Stimulated activated naive B cell treated with anti-CD40 and anti-IgM and Interleukin-4, amounts not matched to agents 10 μg/mL and 1 μg/mL and 100 μg/mL, for 72 hours (primary cell): ENCODE results near the gene PSORS1C2.

Source experiments
- ATAC-seq, 2 donors: fragments of 150-1000 bp; cut with Tn5 transposase; replicated peaks; 2 replicates each; pipeline ENCODE4 v1.10.0; 2021; ENCODE audit warnings: moderate library complexity in 1 of 2
- DNase-seq: peaks from one replicate; pipeline ENCODE4 v3.0.0; 2021
- H3K27ac Mint-ChIP-seq: one replicate; pipeline ENCODE4 v1.8.0; 2022; ENCODE audit warnings: mild to moderate bottlenecking, mixed read lengths
- H3K27me3 Mint-ChIP-seq, 2 donors: one replicate each; pipeline ENCODE4 v1.8.0; 2022; ENCODE audit warnings: mixed read lengths in 2 of 2
- H3K36me3 Mint-ChIP-seq, 2 donors: one replicate each; pipeline ENCODE4 v1.8.0; 2022; ENCODE audit warnings: mixed read lengths in 2 of 2, mild to moderate bottlenecking in 1 of 2
- H3K4me1 Mint-ChIP-seq, 2 donors: one replicate each; pipeline ENCODE4 v1.8.0; 2022; ENCODE audit warnings: mixed read lengths in 2 of 2, mild to moderate bottlenecking in 1 of 2
- H3K4me3 Mint-ChIP-seq, 2 donors: one replicate each; pipeline ENCODE4 v1.8.0; 2022; ENCODE audit warnings: mild to moderate bottlenecking in 2 of 2, mixed read lengths in 2 of 2, moderate library complexity in 1 of 2
- H3K9me3 Mint-ChIP-seq, 2 donors: one replicate each; pipeline ENCODE4 v1.8.0; 2022; ENCODE audit warnings: mixed read lengths in 2 of 2, mild to moderate bottlenecking in 1 of 2

The PSORS1C2 gene

DNA sequence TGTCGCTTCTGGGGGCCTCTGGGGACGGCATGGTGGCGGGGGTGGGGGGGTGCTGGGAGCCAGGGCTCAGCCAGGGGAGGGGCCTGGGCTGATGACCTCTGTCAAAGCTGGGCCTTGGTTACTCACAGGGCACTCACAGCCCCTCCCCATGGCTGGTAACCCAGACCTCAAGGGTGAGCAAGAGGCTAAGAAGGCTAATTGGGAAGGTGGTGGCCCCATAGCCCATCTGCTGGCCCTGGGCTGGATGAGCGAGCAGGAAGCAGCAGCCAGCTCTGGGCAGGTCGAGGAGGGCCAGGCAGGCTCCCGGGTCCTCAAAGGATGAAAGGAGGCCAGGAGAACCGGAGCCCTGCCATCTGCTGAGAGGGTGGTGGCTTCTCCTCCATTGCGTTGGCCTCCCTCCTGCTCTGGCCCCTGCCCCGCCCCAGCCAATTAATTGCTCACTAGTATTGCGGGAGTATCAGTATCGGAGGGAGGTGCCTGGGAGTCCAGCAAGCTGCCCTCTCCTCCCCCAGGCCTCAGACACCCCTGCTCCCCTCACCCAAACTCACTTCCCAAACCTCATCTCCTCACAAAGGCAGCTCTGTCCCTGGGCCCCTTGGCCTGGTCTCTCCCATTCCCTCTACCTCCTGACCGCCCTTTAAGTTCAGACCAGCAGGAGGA is 17.6 kb downstream of the PSORS1C2 start:
- Mint-ChIP-seq H3K36me3 (no peaks in the 10 kb centered on the region), H3K4me3 (no peak overlapping the region), H3K27me3 (peaks cover 16 to 30% of the 10 kb centered on the region in 2 donors), H3K9me3 (no peaks in the 10 kb centered on the region), H3K4me1 (peaks cover 6 to 8% of the 10 kb centered on the region in 2 donors), H3K27ac (no peak overlapping the region)
- DNase-seq (no peak), ATAC-seq (no peak)

GRCh38 chr6:31120151-31120915 is 18.5 kb downstream of the PSORS1C2 start, which contains the start of gene CDSN:
CDSN (minus strand) TSS chr6:31120446; CDS start chr6:31120419, 27 bp downstream.
- peaks cover 22 to 39% of the 10 kb centered on the region in 2 donors for H3K27me3 Mint-ChIP-seq
- DNase-seq, result no peak
- H3K9me3 Mint-ChIP-seq, result no peaks in the 10 kb centered on the region
- H3K4me1 Mint-ChIP-seq, result peaks cover 10 to 12% of the 10 kb centered on the region in 2 donors
- H3K4me3 Mint-ChIP-seq, result no peak within 1 kb of the TSS
- no peak for ATAC-seq
- no peaks in the 10 kb centered on the region for H3K36me3 Mint-ChIP-seq
- H3K27ac Mint-ChIP-seq, result no peak within 1 kb of the TSS

DNA sequence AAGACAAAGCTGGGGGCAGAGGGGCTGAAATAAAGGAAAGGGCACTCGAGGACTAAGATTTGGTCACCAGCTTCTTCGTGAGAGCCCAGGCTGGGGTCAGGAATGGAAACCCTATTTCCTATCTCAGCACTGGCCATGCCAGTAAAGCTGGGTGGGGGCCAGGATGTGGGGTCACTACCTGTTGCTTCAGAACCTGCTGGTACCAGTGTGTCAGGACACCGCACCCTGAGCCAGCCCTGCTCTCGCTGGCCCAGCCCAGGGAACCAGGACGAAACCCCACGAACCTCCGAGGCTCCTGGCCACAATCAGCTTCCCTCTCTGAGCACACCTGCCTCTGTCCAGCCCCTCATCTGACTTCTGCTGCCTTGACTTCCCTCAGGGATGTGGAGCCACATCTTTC is 20.7 kb downstream of the PSORS1C2 start:
- no peaks in the 10 kb centered on the region for H3K36me3 Mint-ChIP-seq
- no peak overlapping the region for H3K27ac Mint-ChIP-seq
- H3K4me3 Mint-ChIP-seq, result no peak overlapping the region
- DNase-seq, result no peak
- peaks cover 29 to 36% of the 10 kb centered on the region in 2 donors for H3K27me3 Mint-ChIP-seq
- H3K4me1 Mint-ChIP-seq, result peaks cover 11 to 17% of the 10 kb centered on the region in 2 donors
- no peak for ATAC-seq
- no peaks in the 10 kb centered on the region for H3K9me3 Mint-ChIP-seq

GRCh38 chr6:31116661-31117385 is 22.0 kb downstream of the PSORS1C2 start:
- H3K27me3 Mint-ChIP-seq, result peaks cover 30 to 34% of the 10 kb centered on the region in 2 donors
- H3K27ac Mint-ChIP-seq, result no peak overlapping the region
- no peak overlapping the region for H3K4me3 Mint-ChIP-seq
- no peaks in the 10 kb centered on the region for H3K36me3 Mint-ChIP-seq
- no peaks in the 10 kb centered on the region for H3K9me3 Mint-ChIP-seq
- H3K4me1 Mint-ChIP-seq, result peaks cover 7 to 17% of the 10 kb centered on the region in 2 donors
- ATAC-seq, result no peak
- DNase-seq, result no peak

DNA sequence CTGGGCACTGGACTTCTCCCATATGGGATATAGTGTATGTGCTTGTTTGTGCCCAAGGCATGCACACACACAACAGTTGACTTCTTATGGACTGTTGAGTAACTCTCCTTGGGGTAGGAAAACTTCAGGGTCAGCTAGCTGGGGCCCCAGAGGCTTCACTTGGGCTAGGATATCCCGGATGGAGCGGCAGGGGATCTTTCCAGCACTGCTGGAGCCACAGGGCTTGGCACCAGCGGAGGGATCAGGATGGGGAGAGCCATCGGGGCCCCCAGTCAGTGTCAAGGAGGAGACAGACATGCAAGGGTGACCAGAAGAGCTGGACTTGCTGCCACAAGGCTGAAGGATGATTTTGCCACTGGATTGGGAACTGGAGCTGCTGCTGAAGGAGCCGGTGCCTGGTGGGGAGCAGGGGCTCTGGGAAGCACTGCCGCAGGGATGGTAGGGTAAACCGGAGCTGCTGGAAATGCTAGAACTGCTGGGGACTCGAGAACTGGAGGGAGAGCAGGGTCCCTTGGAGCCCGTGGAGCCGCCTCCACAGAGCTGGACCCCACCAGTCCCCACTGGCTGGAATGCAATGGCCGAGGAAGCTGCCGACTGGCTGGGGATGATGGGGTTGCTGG is 22.8 kb downstream of the PSORS1C2 start:
- Mint-ChIP-seq H3K9me3 (no peaks in the 10 kb centered on the region), H3K4me1 (peaks cover 7 to 17% of the 10 kb centered on the region in 2 donors), H3K27me3 (peaks cover 27 to 28% of the 10 kb centered on the region in 2 donors), H3K4me3 (no peak overlapping the region), H3K36me3 (no peaks in the 10 kb centered on the region), H3K27ac (peak overlapping the region; percentile 7)
- DNase-seq (no peak), ATAC-seq (no peak)

DNA sequence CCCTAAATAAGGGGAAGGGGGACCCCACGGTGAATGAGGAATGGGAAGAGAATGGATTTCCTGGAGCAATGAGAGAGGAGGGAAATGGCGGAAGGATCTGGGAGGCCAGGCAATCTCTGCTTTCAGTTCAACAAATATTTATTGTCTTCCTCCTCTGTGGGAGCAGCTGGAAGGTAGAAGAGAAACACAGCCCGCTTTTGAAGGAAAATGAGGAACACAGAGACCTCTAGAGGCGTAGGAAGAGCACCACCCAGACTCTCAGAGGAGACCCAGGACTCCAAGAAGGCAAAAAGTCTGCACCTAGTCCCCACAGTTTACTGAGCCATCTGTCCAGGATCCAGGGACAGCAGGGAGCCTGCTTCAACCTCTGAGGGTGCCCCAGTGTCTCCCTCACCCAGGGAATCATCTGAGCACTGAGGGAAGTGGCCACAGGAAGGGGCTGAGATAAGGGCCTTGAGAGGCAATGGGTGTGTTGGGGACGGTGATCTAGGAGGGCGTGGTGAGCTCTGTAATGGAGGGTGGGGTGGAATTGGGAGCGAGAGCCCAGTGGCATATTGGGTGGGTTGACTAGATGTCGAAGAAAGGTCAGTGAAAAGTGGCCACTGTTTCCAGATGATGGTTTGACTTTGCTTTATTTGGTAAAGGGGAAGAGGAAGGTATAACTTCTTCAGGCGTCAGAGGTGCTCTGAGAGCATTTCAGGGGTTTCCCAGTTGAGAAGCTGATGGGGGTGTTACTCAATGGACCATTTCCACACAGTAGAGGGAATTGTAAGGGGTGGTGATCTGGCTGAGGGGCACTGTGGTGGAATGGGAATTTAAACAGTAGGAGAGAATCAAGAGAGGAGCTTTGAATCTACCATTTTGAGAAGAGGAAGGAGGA is 23.7 kb downstream of the PSORS1C2 start:
- peaks cover 28 to 35% of the 10 kb centered on the region in 2 donors for H3K27me3 Mint-ChIP-seq
- H3K4me3 Mint-ChIP-seq, result no peak overlapping the region
- ATAC-seq (peak; percentile 54 to 72), DNase-seq (no peak)
- H3K4me1 Mint-ChIP-seq, result peaks cover 7 to 17% of the 10 kb centered on the region in 2 donors
- peak overlapping the region; percentile 1 for H3K27ac Mint-ChIP-seq
- no peaks in the 10 kb centered on the region for H3K36me3 Mint-ChIP-seq
- no peaks in the 10 kb centered on the region for H3K9me3 Mint-ChIP-seq

DNA sequence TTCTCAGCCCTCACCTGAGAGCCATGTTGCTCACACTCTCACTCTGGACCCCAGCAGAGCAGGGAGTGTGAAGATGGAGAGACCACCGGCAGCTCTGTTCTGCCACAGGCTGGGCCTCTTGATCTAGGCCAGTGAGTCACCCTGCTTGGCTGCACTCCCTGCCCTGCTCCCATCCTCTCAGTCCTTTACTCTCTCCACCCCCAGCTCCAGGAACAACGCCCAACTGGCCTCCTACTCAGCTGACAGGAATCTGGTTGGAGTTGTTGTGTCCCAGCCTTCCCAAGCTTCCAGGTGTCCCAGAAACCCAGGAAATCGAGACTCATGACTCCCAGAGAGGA is 24.4 kb downstream of the PSORS1C2 start, which contains the start of gene PSORS1C1:
Gene PSORS1C1 (plus strand): TSS at position 260 of the 338 bp plus-strand sequence. CDS start 14,833 bp downstream, outside the sequence.
- no peak within 1 kb of the TSS for H3K4me3 Mint-ChIP-seq
- peak within 1 kb of the TSS; percentile 1 for H3K27ac Mint-ChIP-seq
- peaks cover 34 to 42% of the 10 kb centered on the region in 2 donors for H3K27me3 Mint-ChIP-seq
- no peaks in the 10 kb centered on the region for H3K36me3 Mint-ChIP-seq
- ATAC-seq, result no peak
- peaks cover 7 to 17% of the 10 kb centered on the region in 2 donors for H3K4me1 Mint-ChIP-seq
- DNase-seq, result no peak
- H3K9me3 Mint-ChIP-seq, result no peaks in the 10 kb centered on the region

DNA sequence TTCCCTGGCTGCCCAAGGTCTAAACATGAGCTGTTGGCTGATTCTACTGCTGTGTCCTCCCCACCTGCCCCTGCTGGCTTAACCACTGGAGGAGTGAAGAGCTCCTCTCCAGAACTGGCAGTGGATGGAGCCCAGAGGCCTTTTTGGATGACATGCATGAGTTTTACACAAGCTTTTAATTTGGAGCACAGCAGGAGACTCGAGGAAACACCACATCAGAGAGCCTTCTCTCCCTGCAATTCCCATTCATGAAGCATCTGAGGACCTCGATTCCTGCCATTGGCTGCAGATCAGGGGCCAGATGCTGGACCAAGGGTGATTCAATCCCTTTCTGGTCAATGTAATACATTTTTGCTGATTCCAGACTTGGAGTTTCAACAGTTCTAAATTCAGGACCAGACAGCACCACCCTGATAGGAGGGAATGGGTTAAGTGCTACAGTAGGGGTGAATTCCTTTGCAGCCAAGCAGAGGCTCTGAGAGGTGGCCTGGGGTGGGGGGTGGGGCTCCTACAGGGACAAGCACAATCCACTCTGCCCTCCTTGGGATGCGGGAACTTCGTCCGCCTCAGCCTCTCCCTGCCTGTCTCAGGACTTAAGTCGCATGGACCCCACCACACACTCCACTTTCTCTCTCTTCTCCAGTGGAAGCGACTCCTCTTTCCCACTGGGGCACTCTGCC is 24.9 kb downstream of the PSORS1C2 start:
- H3K27ac Mint-ChIP-seq, result no peak overlapping the region
- H3K4me3 Mint-ChIP-seq, result no peak overlapping the region
- no peaks in the 10 kb centered on the region for H3K9me3 Mint-ChIP-seq
- ATAC-seq (no peak), DNase-seq (no peak)
- H3K36me3 Mint-ChIP-seq, result no peaks in the 10 kb centered on the region
- H3K27me3 Mint-ChIP-seq, result peaks cover 37 to 41% of the 10 kb centered on the region in 2 donors
- H3K4me1 Mint-ChIP-seq, result peaks cover 7 to 17% of the 10 kb centered on the region in 2 donors

DNA sequence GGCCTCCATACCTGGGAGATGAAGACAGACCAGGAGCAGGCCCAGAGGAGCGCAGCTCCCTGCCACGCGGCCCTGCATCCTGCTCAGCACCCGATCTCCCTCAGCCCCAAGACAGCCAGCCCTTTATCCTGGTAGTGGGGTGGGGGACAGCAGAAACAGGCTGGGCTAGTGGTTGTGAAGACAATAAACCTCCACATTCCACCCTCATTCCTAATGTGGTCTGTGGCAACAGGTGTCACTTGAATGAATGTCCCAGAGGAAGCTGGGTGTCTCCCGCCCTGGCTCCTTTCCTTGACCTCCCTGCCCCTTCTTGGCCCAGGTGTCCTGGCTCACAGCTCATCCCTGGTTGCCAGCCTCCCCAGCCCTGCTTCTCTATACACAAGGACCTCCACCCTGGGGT is 26.4 kb downstream of the PSORS1C2 start, which contains the start of gene C6orf15:
Gene C6orf15 (minus strand): TSS at position 98 of the 400 bp plus-strand sequence. CDS start 20 bp downstream, at position 78.
- Mint-ChIP-seq H3K36me3 (no peaks in the 10 kb centered on the region), H3K4me1 (peaks cover 7 to 17% of the 10 kb centered on the region in 2 donors), H3K9me3 (no peaks in the 10 kb centered on the region), H3K4me3 (no peak within 1 kb of the TSS), H3K27ac (no peak within 1 kb of the TSS), H3K27me3 (peaks cover 33 to 41% of the 10 kb centered on the region in 2 donors)
- ATAC-seq (no peak), DNase-seq (no peak)

GRCh38 chr6:31111712-31112111 is 27.2 kb downstream of the PSORS1C2 start:
- Mint-ChIP-seq H3K27ac (no peak overlapping the region), H3K27me3 (peaks cover 31 to 33% of the 10 kb centered on the region in 2 donors), H3K4me3 (no peak overlapping the region), H3K4me1 (peaks cover 7 to 17% of the 10 kb centered on the region in 2 donors), H3K36me3 (no peaks in the 10 kb centered on the region), H3K9me3 (no peaks in the 10 kb centered on the region)
- no peak for ATAC-seq
- DNase-seq, result no peak

GRCh38 chr6:31110825-31111582 is 27.9 kb downstream of the PSORS1C2 start:
- H3K27ac Mint-ChIP-seq, result no peak overlapping the region
- H3K4me1 Mint-ChIP-seq, result peaks cover 7 to 16% of the 10 kb centered on the region in 2 donors
- H3K9me3 Mint-ChIP-seq, result no peaks in the 10 kb centered on the region
- H3K27me3 Mint-ChIP-seq, result peaks cover 26% of the 10 kb centered on the region in 2 donors
- no peaks in the 10 kb centered on the region for H3K36me3 Mint-ChIP-seq
- ATAC-seq, result no peak
- no peak for DNase-seq
- no peak overlapping the region for H3K4me3 Mint-ChIP-seq

DNA sequence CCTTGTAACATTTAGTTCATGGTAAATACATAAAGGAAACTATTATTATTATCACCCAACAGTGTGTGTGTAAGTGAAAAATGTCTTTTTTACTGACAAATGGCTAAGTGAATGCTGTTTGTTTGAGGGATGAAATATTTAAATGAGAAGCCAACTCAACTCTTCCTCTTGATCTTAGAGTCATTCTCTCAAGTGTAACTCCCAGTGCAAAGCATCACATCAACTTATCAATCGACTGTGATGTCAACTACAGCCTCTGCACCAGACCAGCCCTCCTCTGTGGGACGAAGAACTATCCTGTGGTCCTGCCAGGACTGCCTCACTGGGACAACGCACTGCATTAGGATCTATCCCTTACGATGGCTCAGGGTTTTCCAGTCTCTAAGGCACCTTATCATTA is 31.8 kb downstream of the PSORS1C2 start:
- Mint-ChIP-seq H3K27me3 (peaks cover 13 to 18% of the 10 kb centered on the region in 2 donors), H3K4me3 (no peak overlapping the region), H3K27ac (no peak overlapping the region), H3K4me1 (peaks cover 0 to 2% of the 10 kb centered on the region in 2 donors), H3K36me3 (no peaks in the 10 kb centered on the region), H3K9me3 (no peaks in the 10 kb centered on the region)
- DNase-seq (no peak), ATAC-seq (no peak)
